Ishikawa (cell line): Measurements from ENCODE around the gene HSPBAP1.

Source experiments
- EGR1 ChIP-seq: IDR thresholded peaks from 2 replicates; pipeline ENCODE4 v1.6.1; 2012
- EP300 ChIP-seq: IDR thresholded peaks from 2 replicates; pipeline ENCODE4 v1.6.1; 2012; ENCODE audit warnings: borderline replicate concordance
- TAF1 ChIP-seq: IDR thresholded peaks from 2 replicates; pipeline ENCODE4 v1.6.1; 2012; ENCODE audit warnings: low read depth, mild to moderate bottlenecking
- TCF12 ChIP-seq: IDR thresholded peaks from 2 replicates; pipeline ENCODE4 v1.6.1; 2012; ENCODE audit warnings: low read depth
- TEAD4 ChIP-seq: IDR thresholded peaks from 2 replicates; pipeline ENCODE4 v1.6.1; 2012
- YY1 ChIP-seq: IDR thresholded peaks from 2 replicates; pipeline ENCODE4 v1.6.1; 2012; ENCODE audit warnings: low read depth
- TF ChIP-seq, protein P1 (sequence below): IDR thresholded peaks from 2 replicates; pipeline ENCODE4 v1.6.1; 2012

DNA sequence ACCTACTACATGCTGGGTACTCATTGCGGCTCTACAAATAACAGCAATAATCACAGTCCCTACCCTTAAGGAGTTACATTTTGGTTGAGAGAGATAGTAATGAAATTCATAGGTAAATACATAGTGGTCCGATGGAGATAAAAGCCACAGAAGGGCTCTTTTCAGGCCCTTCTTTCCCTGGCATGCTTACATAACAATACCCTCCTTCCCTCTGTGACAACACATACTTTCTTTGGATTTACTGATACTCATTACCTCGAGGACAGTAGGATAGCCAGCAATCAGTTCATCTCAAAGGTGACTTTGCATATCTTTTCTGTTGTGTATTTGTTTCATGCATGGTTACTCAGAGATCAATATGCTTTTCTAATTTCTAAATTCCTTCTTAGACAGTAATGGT lies 54.5 kb downstream of the HSPBAP1 start:
- TF ChIP-seq YY1 = no peak
- no peak for TF ChIP-seq TEAD4
- no peak for TF ChIP-seq TCF12
- no peak for TF ChIP-seq EGR1
- TF ChIP-seq, protein P1, sequence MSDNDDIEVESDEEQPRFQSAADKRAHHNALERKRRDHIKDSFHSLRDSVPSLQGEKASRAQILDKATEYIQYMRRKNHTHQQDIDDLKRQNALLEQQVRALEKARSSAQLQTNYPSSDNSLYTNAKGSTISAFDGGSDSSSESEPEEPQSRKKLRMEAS = no peak
- TF ChIP-seq EP300 = no peak
- TF ChIP-seq TAF1 = no peak
